Dedifferentiated amniotic fluid mesenchymal stem cell (primary cell): ENCODE results near the gene MAPKBP1.
"Not testable (repeated sequence)": the region's sequence is repeated elsewhere in the genome, so short reads cannot be mapped to it uniquely, and the experiment has no call there.

ENCODE experiments used
- DNase-seq: peaks from one replicate; pipeline ENCODE4 v3.0.0-alpha.2; 2016; ENCODE audit errors: extremely low spot score

Gene MAPKBP1

GRCh38 chr15:41825572-41826535 lies 51.6 kb downstream of the MAPKBP1 start:
- DNase-seq: no peak

DNA sequence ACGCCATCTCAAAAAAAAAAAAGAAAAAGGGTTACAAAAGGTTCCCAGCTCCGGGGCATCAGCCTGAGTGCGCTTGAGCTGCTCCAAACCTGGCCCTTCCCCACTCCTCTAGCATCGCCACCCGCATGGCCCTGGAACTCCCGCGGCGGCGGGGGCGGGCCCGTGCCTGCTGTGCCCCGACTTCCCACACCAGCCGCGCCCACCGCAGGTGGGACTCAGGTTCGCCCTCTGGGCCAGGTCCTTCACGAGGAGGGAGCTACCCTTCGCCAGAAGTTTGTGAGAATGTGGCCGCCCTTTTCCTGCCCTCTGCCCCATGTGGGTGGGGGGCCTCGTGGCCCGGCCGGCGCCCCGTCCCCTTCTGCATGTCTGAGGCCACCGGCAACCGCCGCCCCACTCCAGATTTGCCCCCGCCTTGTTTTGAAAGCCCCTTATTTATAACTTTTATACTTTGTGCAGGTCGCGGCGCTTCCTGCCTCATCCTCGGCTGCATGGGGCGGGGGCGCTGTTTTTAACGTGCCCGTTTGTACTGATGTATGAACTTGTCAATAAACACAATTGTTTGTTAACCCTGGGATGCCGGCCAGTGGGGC lies 53.1 kb downstream of the MAPKBP1 start:
- no peak for DNase-seq

DNA sequence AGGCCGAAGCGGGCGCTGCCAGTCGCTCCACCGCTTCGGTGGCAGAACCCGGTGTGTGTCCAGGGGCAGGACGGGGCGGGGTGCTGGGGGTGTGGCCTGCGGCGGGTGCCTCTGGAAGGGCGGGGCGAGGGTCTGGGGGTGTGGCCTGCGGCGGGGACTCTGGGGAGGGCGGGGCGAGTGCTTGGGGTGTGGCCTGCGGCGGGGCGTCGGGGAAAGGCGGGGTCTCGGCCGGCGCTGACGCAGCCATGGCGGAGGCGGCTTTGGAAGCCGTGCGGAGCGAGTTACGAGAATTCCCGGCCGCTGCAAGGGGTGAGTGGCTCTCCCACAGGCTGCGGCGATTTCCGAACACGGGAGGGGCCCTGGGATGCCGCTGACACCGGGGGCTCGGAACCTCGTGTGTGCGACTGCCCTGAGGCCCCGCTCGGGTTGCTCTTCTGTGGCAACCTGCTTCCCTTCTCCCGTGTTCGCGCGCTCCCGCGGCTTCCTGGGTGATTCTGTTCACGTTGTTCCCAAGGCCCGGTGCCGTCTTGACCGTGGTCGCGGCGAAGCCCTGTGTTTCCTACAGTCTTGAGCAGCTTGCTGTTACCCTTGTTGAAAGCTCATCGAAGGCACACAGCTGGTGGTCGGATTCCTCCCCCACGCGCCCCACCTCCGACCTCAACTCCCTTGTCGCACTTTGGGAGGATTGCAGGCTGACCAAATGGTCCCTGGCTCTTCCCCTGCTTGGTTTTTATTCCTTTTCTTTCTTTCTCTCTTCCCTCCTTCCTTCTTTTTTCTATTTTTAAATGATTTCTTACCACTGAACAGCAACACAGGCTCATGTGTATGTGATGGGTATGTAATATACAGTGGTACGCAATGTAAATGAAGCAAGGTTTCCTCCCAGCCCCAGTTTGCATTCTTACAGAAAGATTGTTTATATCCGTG lies 53.9 kb downstream of the MAPKBP1 start, which contains the start of gene JMJD7:
Gene JMJD7, plus strand, starts transcription at position 213 of the 927 bp plus-strand sequence. Its CDS starts 33 bp downstream, at position 246.
- DNase-seq: peak; percentile 78

GRCh38 chr15:41828807-41829141 lies 54.5 kb downstream of the MAPKBP1 start:
- DNase-seq: no peak

- no peak for DNase-seq
These were observed 55.8 kb downstream of the MAPKBP1 start for GRCh38 chr15:41829959-41830646.

DNA sequence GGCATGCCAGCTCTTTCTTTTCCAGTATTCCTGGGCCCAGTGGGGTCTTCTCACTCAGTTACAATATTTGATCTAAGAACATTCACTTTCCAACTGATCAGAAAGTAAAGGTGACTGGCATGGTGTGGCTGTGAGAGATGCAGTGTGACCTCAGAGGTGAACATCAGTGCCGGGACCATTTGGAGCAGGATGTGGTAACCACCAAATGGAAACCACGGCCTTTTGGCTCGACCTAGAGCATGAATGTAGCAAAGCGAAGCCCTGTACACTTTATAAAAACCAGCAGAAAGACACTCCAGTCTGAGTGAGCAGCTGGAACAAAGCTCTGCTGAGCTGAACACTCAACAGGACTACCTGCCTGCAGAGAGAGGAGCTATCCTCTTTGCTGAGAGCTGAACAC lies 57.0 kb downstream of the MAPKBP1 start:
- not testable (repeated sequence) for DNase-seq

GRCh38 chr15:41832208-41832607 lies 57.9 kb downstream of the MAPKBP1 start:
- no peak for DNase-seq

- DNase-seq: no peak
These were observed 58.6 kb downstream of the MAPKBP1 start for GRCh38 chr15:41832875-41833274.

DNA sequence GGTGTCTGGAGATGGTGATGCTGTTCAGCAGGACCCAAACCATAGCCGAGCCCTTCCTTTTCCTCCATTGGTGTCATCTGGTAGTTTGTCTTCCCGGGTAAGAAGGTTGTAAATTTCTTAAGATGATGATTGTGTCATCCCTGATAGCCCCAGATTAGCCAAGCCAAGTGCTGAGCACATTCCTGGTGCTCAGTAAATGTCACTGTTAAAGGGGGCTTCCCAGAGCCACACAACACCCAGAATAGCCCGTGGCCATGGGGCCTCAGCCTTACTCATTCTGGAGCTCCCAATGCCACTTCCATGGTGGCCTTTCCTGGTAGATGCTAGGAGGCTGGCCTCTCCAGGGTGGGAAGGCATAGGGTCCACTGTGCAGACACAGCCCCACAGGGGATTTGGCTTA lies 59.8 kb downstream of the MAPKBP1 start:
- no peak for DNase-seq

- DNase-seq: no peak
These were observed 61.8 kb downstream of the MAPKBP1 start for GRCh38 chr15:41836073-41836472.

GRCh38 chr15:41836713-41837454 lies 62.6 kb downstream of the MAPKBP1 start:
- no peak for DNase-seq

GRCh38 chr15:41838400-41838897 lies 64.2 kb downstream of the MAPKBP1 start, which contains the start of gene PLA2G4B:
Gene PLA2G4B, plus strand, starts transcription at chr15:41838847. Its CDS starts 67 bp downstream, at chr15:41838914.
- DNase-seq: no peak

- DNase-seq: no peak
These were observed 65.7 kb downstream of the MAPKBP1 start for GRCh38 chr15:41839781-41840491.

- DNase-seq: no peak
These were observed 66.4 kb downstream of the MAPKBP1 start for GRCh38 chr15:41840673-41841072.

DNA sequence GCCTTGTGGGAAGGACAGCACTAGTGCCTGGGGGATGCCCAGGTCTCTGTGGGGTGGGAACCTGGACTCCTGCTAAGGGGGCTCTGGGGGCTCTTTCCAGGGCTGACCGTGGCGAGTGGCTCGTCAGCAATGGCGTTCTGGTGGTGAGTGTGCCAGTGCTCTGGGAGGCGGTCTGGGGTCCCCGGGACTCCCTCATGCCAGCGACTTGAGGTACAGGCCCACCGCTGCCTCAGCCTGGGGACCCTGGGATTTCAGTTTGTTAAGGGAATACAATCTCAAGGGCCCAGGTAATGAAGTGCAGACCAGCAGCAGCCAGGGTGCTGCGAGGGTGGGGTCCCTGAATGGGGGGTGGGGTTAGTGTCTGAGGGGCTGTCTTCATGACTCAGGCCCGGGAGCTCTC lies 66.8 kb downstream of the MAPKBP1 start:
- no peak for DNase-seq

GRCh38 chr15:41842229-41842628 lies 67.9 kb downstream of the MAPKBP1 start:
- DNase-seq: no peak

DNA sequence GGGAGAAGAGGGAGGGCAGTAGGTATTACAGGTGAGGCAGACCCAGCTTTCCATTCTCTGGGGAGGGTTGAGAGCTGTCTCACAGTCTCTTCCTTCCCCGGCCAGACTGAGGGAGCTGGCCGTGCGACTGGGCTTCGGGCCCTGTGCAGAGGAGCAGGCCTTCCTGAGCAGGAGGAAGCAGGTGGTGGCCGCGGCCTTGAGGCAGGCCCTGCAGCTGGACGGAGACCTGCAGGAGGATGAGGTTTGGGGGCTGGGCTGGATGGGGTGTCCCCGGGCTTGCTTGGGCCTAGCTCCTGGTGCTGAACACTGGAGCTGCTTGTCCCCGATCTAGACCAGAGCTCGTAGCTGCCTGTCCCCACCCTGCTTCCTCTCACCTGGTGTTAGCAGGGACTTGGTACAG lies 69.3 kb downstream of the MAPKBP1 start:
- no peak for DNase-seq

GRCh38 chr15:41844814-41845213 lies 70.5 kb downstream of the MAPKBP1 start:
- DNase-seq: no peak

DNA sequence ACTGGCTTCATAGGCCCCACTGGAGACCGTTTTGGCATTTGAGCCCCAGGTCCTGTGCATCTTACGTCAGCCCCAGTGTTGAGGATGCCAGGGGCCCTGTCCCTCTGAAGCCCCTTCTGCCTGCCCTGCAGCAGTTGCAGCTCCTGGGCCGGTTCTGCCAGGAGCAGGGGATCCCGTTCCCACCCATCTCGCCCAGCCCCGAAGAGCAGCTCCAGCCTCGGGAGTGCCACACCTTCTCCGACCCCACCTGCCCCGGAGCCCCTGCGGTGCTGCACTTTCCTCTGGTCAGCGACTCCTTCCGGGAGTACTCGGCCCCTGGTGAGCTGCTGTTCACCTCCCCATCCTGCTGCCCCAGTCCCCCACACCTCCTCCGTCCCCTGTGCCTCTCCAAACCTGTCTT lies 72.9 kb downstream of the MAPKBP1 start:
- DNase-seq: no peak

GRCh38 chr15:41847981-41848380 lies 73.7 kb downstream of the MAPKBP1 start:
- DNase-seq: no peak
